ENCODE results near the gene TNFRSF1B. TPM values are rescaled to one million over a fixed set of nuclear protein-coding genes. Genes with fewer than 3 reads are reported as not detected.

The TNFRSF1B gene
- total and polyA plus RNA-seq, 2 experiments from 2014 or later = 0.91 to 4.1 TPM

DNA sequence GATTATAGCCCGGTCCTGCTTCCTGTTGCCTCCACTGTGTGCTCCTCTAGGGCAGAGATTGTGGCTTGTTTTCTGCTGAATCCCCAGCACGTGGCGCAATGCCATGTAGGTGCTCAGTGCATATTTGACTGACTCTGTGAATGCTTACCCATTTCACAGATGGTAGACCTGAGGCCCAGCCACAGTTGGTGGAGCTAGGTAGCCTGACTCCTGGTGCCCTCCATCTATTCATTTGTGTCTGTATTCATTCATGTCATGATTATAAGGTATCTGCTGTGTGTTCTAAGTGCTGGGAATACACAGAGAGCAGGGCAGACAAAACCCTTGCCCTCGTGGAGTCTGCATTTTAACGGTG lies 22.5 kb downstream of the TNFRSF1B start (continued):
- TF ChIP-seq, protein P1, sequence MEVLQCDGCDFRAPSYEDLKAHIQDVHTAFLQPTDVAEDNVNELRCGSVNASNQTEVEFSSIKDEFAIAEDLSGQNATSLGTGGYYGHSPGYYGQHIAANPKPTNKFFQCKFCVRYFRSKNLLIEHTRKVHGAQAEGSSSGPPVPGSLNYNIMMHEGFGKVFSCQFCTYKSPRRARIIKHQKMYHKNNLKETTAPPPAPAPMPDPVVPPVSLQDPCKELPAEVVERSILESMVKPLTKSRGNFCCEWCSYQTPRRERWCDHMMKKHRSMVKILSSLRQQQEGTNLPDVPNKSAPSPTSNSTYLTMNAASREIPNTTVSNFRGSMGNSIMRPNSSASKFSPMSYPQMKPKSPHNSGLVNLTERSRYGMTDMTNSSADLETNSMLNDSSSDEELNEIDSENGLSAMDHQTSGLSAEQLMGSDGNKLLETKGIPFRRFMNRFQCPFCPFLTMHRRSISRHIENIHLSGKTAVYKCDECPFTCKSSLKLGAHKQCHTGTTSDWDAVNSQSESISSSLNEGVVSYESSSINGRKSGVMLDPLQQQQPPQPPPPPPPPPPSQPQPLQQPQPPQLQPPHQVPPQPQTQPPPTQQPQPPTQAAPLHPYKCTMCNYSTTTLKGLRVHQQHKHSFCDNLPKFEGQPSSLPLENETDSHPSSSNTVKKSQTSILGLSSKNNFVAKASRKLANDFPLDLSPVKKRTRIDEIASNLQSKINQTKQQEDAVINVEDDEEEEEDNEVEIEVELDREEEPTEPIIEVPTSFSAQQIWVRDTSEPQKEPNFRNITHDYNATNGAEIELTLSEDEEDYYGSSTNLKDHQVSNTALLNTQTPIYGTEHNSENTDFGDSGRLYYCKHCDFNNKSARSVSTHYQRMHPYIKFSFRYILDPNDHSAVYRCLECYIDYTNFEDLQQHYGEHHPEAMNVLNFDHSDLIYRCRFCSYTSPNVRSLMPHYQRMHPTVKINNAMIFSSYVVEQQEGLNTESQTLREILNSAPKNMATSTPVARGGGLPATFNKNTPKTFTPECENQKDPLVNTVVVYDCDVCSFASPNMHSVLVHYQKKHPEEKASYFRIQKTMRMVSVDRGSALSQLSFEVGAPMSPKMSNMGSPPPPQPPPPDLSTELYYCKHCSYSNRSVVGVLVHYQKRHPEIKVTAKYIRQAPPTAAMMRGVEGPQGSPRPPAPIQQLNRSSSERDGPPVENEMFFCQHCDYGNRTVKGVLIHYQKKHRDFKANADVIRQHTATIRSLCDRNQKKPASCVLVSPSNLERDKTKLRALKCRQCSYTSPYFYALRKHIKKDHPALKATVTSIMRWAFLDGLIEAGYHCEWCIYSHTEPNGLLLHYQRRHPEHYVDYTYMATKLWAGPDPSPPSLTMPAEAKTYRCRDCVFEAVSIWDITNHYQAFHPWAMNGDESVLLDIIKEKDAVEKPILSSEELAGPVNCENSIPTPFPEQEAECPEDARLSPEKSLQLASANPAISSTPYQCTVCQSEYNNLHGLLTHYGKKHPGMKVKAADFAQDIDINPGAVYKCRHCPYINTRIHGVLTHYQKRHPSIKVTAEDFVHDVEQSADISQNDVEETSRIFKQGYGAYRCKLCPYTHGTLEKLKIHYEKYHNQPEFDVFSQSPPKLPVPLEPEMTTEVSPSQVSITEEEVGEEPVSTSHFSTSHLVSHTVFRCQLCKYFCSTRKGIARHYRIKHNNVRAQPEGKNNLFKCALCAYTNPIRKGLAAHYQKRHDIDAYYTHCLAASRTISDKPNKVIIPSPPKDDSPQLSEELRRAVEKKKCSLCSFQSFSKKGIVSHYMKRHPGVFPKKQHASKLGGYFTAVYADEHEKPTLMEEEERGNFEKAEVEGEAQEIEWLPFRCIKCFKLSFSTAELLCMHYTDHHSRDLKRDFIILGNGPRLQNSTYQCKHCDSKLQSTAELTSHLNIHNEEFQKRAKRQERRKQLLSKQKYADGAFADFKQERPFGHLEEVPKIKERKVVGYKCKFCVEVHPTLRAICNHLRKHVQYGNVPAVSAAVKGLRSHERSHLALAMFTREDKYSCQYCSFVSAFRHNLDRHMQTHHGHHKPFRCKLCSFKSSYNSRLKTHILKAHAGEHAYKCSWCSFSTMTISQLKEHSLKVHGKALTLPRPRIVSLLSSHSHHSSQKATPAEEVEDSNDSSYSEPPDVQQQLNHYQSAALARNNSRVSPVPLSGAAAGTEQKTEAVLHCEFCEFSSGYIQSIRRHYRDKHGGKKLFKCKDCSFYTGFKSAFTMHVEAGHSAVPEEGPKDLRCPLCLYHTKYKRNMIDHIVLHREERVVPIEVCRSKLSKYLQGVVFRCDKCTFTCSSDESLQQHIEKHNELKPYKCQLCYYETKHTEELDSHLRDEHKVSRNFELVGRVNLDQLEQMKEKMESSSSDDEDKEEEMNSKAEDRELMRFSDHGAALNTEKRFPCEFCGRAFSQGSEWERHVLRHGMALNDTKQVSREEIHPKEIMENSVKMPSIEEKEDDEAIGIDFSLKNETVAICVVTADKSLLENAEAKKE (CRISPR knock-in tag; IDR thresholded peaks at IDR 0.05) = no peak

DNA sequence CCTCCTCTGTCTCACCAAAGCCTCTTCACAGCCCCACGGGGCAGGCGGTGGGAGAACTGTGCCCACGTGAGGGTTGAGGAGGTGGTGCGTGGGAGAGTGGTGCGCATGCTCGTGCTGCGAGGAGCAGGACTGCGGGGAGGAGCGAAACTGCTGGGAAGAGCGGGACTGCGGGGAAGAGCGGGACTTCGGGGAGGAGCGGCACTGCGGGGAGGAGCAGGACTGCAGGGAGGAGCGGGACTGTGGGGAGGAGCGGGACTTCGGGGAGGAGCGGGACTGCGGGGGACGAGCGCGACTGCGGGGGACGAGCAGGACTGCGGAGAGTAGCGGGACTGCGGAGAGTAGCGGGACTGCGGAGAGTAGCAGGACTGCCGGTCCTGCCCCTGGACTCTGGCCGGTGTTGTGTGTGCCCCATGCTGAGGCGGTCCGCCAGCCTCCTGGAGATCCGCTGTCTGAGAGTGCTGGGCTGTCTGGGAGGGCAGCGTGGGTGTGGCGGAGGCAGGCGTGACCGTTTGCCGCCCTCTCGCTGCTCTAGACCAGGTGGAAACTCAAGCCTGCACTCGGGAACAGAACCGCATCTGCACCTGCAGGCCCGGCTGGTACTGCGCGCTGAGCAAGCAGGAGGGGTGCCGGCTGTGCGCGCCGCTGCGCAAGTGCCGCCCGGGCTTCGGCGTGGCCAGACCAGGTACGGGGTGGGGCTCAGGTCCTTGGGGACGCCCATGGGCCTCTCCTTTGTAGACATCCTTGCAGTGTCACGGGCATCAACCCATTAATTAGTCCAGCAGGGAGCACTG lies 24.6 kb downstream of the TNFRSF1B start:
- H3F3A ChIP-seq (replicated peaks; ENCODE audit: low read depth) = peaks cover 3% of the 10 kb centered on the region; the same call in 1 of the 2 replicates
- no peak overlapping the region for H2AFZ ChIP-seq
- no peak overlapping the region for H3K4me3 ChIP-seq
- H3K4me2 ChIP-seq = no peak overlapping the region
- no peak overlapping the region for H3K27ac Mint-ChIP-seq
- no peaks in the 10 kb centered on the region; the same call in 2 of the 3 replicates for H3K36me3 Mint-ChIP-seq (ENCODE audit: low read depth)
- H3K4me1 ChIP-seq (ENCODE audit: insufficient read depth) = no peaks in the 10 kb centered on the region
- ATAC-seq (peak; percentile 12), DNase-seq (ENCODE audit: low spot score) (peak; percentile 32)
- H4K20me1 ChIP-seq (replicated peaks; ENCODE audit: insufficient read depth) = no peaks in the 10 kb centered on the region
- H3K36me3 ChIP-seq (ENCODE audit: insufficient read depth) = no peaks in the 10 kb centered on the region
- peaks cover 11% of the 10 kb centered on the region for H3K27me3 Mint-ChIP-seq (ENCODE audit: insufficient read depth, low read depth, poor library complexity)
- H3K27ac ChIP-seq (ENCODE audit: low read depth) = no peak overlapping the region
- H3K9me2 ChIP-seq (ENCODE audit: insufficient read depth) = no peaks in the 10 kb centered on the region
- no peaks in the 10 kb centered on the region for H3K27me3 ChIP-seq (ENCODE audit: insufficient read depth)
- peaks cover 14% of the 10 kb centered on the region for H3K4me1 Mint-ChIP-seq
- no peaks in the 10 kb centered on the region for H3K79me2 ChIP-seq (replicated peaks; ENCODE audit: insufficient read depth)
- H3K9me3 Mint-ChIP-seq = no peaks in the 10 kb centered on the region
- H3K4me3 Mint-ChIP-seq = no peak overlapping the region
- no peak for TF ChIP-seq POLR2AphosphoS5 (IDR thresholded peaks at IDR 0.05; ENCODE audit: low read depth)
- TF ChIP-seq, protein P1 (CRISPR knock-in tag; IDR thresholded peaks at IDR 0.05) = no peak
- TF ChIP-seq JUNB (IDR thresholded peaks at IDR 0.05; ENCODE audit: unreplicated experiment) = no peak
- TF ChIP-seq ZNF114 (CRISPR knock-in tag; IDR thresholded peaks at IDR 0.05) = no peak
- TF ChIP-seq ZNF331 (CRISPR knock-in tag; IDR thresholded peaks at IDR 0.05; ENCODE audit: low read depth) = no peak
- no peak for TF ChIP-seq EZH2phosphoT487 (IDR thresholded peaks at IDR 0.05; ENCODE audit: unreplicated experiment)
- TF ChIP-seq EZH2 (IDR thresholded peaks at IDR 0.05; ENCODE audit: low read depth, unreplicated experiment) = no peak
- TF ChIP-seq CREB1 (CRISPR knock-in tag; IDR thresholded peaks at IDR 0.05; ENCODE audit: low read depth) = no peak

Data from GM23338 (cell line).